HG02642 (cell line): Measurements from ENCODE around the gene SPSB1.

Source experiments
- ATAC-seq: cut with Tn5 transposase; IDR thresholded peaks from one replicate; pipeline ENCODE4 v1.9.1; 2021; ENCODE audit warnings: mild to moderate bottlenecking; ENCODE audit not compliant: unreplicated experiment, poor library complexity

SPSB1 gene

GRCh38 chr1:9410737-9411297, 118.1 kb downstream of the SPSB1 start:
- no peak for ATAC-seq

- ATAC-seq, result peak; percentile 72
These were observed 120.6 kb downstream of the SPSB1 start for GRCh38 chr1:9413071-9413876.

GRCh38 chr1:9413877-9414213, 121.2 kb downstream of the SPSB1 start:
- peak; percentile 1 for ATAC-seq

GRCh38 chr1:9416506-9416905, 123.8 kb downstream of the SPSB1 start:
- no peak for ATAC-seq

GRCh38 chr1:9416918-9417500, 124.3 kb downstream of the SPSB1 start:
- no peak for ATAC-seq

GRCh38 chr1:9417695-9418094, 125.0 kb downstream of the SPSB1 start:
- ATAC-seq, result no peak

GRCh38 chr1:9418851-9419250, 126.2 kb downstream of the SPSB1 start:
- ATAC-seq, result no peak
